IMR-90 (cell line): Measurements from ENCODE around the gene CCDC138. TPM values are rescaled to one million over a fixed set of nuclear protein-coding genes. Genes with fewer than 3 reads are reported as not detected.

Experiments
- ATAC-seq: fragments of 200-7000 bp; cut with Tn5 transposase; 2 replicates; pipeline ENCODE4 v1.9.1; 2020; ENCODE audit warnings: low read depth, mild to moderate bottlenecking, moderate library complexity
- BruUV-seq: library from RNA; stranded (reverse); fragments of 400-500 nt; replicated peaks from 2 replicates; lab custom pipeline; 2021; lab: Mats Ljungman, UMichigan
- CTCF ChIA-PET: fragments of 300-600 bp; formaldehyde crosslinking; extraction: SDS; loops from one replicate; lab custom pipeline; 2021; ENCODE audit warnings: antibody characterized with exemption; lab: Yijun Ruan, JAX
- POLR2A ChIA-PET: fragments of 300-600 bp; sonication (Branson Sonifier 250); formaldehyde crosslinking; loops from one replicate; lab custom pipeline; 2022; ENCODE audit warnings: antibody characterized with exemption; ENCODE audit not compliant: unreplicated experiment; lab: Charles Lee
- DNase-seq: peaks from one replicate; pipeline ENCODE4 v3.0.0; 2013
- H2AFZ ChIP-seq: replicated peaks from 2 replicates; pipeline ENCODE3; 2013; ENCODE audit warnings: low read length, mild to moderate bottlenecking; ENCODE audit not compliant: poor library complexity
- H2AK5ac ChIP-seq: 2 replicates; pipeline ENCODE4 v1.6.1; 2013; ENCODE audit warnings: low read depth, low read length, inconsistent platforms
- H2AK9ac ChIP-seq: replicated peaks from 2 replicates; pipeline ENCODE3; 2013; ENCODE audit warnings: mild to moderate bottlenecking, low read depth, low read length, moderate library complexity; ENCODE audit not compliant: poor library complexity
- H2BK120ac ChIP-seq: 2 replicates; pipeline ENCODE4 v1.6.1; 2013; ENCODE audit warnings: low read depth, low read length, inconsistent platforms
- H2BK15ac ChIP-seq: 3 replicates; pipeline ENCODE4 v1.6.1; 2013; ENCODE audit warnings: low read depth, low read length, inconsistent platforms
- H2BK20ac ChIP-seq: 2 replicates; pipeline ENCODE4 v1.6.1; 2013; ENCODE audit warnings: low read depth, mild to moderate bottlenecking, inconsistent platforms, low read length, moderate library complexity
- H2BK5ac ChIP-seq: 2 replicates; pipeline ENCODE4 v1.6.1; 2013; ENCODE audit warnings: mild to moderate bottlenecking, low read depth, low read length, inconsistent platforms; ENCODE audit not compliant: poor library complexity, severe bottlenecking
- H3K14ac ChIP-seq: replicated peaks from 2 replicates; pipeline ENCODE4 v1.6.1; 2013; ENCODE audit warnings: low read depth, low read length, inconsistent platforms
- H3K18ac ChIP-seq: 2 replicates; pipeline ENCODE4 v1.6.1; 2013; ENCODE audit warnings: low read depth, low read length, control low read depth
- H3K23ac ChIP-seq: 2 replicates; pipeline ENCODE4 v1.6.1; 2013; ENCODE audit warnings: low read depth, low read length, inconsistent platforms
- H3K27ac ChIP-seq: 2 replicates; pipeline ENCODE4 v1.5.1; 2013; ENCODE audit warnings: mild to moderate bottlenecking, control low read depth, low read length; ENCODE audit not compliant: insufficient read depth
- H3K27me3 ChIP-seq: 2 replicates; pipeline ENCODE4 v1.6.1; 2013; ENCODE audit warnings: low read length; ENCODE audit not compliant: control insufficient read depth, insufficient read depth
- H3K36me3 ChIP-seq: 2 replicates; pipeline ENCODE4 v1.6.1; 2013; ENCODE audit warnings: low read length, mixed read lengths; ENCODE audit not compliant: control insufficient read depth, insufficient read depth
- H3K4ac ChIP-seq: 2 replicates; pipeline ENCODE4 v1.6.1; 2013; ENCODE audit warnings: low read depth, low read length, inconsistent platforms
- H3K4me1 ChIP-seq: 2 replicates; pipeline ENCODE4 v1.6.1; 2013; ENCODE audit warnings: low read length, mixed read lengths; ENCODE audit not compliant: control insufficient read depth, insufficient read depth
- H3K4me2 ChIP-seq: 2 replicates; pipeline ENCODE4 v1.6.1; 2013; ENCODE audit warnings: low read depth, mild to moderate bottlenecking, control low read depth, low read length, moderate library complexity
- H3K4me3 ChIP-seq: 2 replicates; pipeline ENCODE4 v1.5.1; 2013; ENCODE audit warnings: low read depth, mild to moderate bottlenecking, control low read depth, low read length, moderate library complexity; ENCODE audit not compliant: insufficient read depth
- H3K56ac ChIP-seq: 2 replicates; pipeline ENCODE4 v1.6.1; 2013; ENCODE audit warnings: low read length, inconsistent platforms; ENCODE audit not compliant: insufficient read depth; ENCODE audit errors: extremely low read depth
- H3K79me1 ChIP-seq, 2 experiments: 2 replicates each; pipeline ENCODE4 v1.6.1; 2013; ENCODE audit warnings: low read length in 2 of 2, inconsistent platforms in 1 of 2, low read depth in 1 of 2
- H3K9ac ChIP-seq: 2 replicates; pipeline ENCODE4 v1.6.1; 2013; ENCODE audit warnings: low read depth, low read length, control low read depth
- H3K9me1 ChIP-seq: 2 replicates; pipeline ENCODE4 v1.6.1; 2013; ENCODE audit warnings: low read length, inconsistent platforms; ENCODE audit not compliant: insufficient read depth
- H3K9me3 ChIP-seq: 2 replicates; pipeline ENCODE4 v1.6.1; 2013; ENCODE audit warnings: low read length; ENCODE audit not compliant: control insufficient read depth, insufficient read depth
- H4K20me1 ChIP-seq: 2 replicates; pipeline ENCODE4 v1.6.1; 2013; ENCODE audit warnings: low read length, inconsistent platforms; ENCODE audit not compliant: insufficient read depth
- H4K5ac ChIP-seq: 2 replicates; pipeline ENCODE4 v1.6.1; 2013; ENCODE audit warnings: mild to moderate bottlenecking, low read depth, low read length, control low read depth
- H4K8ac ChIP-seq, 2 experiments: 2 replicates each; pipeline ENCODE4 v1.6.1; 2013; ENCODE audit warnings: low read depth in 2 of 2, low read length in 2 of 2, control low read depth in 1 of 2, inconsistent platforms in 1 of 2
- H4K91ac ChIP-seq: 2 replicates; pipeline ENCODE4 v1.6.1; 2013; ENCODE audit warnings: low read depth, low read length, inconsistent platforms; ENCODE audit not compliant: insufficient read depth
- CHD1 ChIP-seq: IDR thresholded peaks from 2 replicates; pipeline ENCODE4 v1.6.1; 2012; ENCODE audit warnings: low read depth, low read length, improper control_type of control experiment
- ELK1 ChIP-seq: fragments of 150-350 bp; IDR thresholded peaks from 2 replicates; pipeline ENCODE4 v1.6.1; 2016; ENCODE audit warnings: low read depth, mild to moderate bottlenecking, low read length, moderate library complexity, borderline replicate concordance
- FOS ChIP-seq: fragments of 150-350 bp; IDR thresholded peaks from 2 replicates; pipeline ENCODE4 v1.6.1; 2016; ENCODE audit warnings: low read depth, low read length
- MAFK ChIP-seq: IDR thresholded peaks from 2 replicates; pipeline ENCODE4 v1.6.1; 2012; ENCODE audit warnings: low read depth, low read length, improper control_type of control experiment
- MAZ ChIP-seq: IDR thresholded peaks from 2 replicates; pipeline ENCODE4 v1.6.1; 2012; ENCODE audit warnings: low read depth, mild to moderate bottlenecking, low read length, improper control_type of control experiment, moderate library complexity, borderline replicate concordance
- MXI1 ChIP-seq: IDR thresholded peaks from 2 replicates; pipeline ENCODE4 v1.6.1; 2012; ENCODE audit warnings: low read depth, mild to moderate bottlenecking, low read length, moderate library complexity, borderline replicate concordance
- POLR2A ChIP-seq: IDR thresholded peaks from 2 replicates; pipeline ENCODE4 v1.6.1; 2012; ENCODE audit warnings: mild to moderate bottlenecking, low read depth, low read length
- RCOR1 ChIP-seq: IDR thresholded peaks from 2 replicates; pipeline ENCODE4 v1.6.1; 2012; ENCODE audit warnings: mild to moderate bottlenecking, low read length, improper control_type of control experiment; ENCODE audit not compliant: insufficient replicate concordance
- RFX5 ChIP-seq: IDR thresholded peaks from 2 replicates; pipeline ENCODE4 v1.8.0; 2012; ENCODE audit warnings: low read depth, mild to moderate bottlenecking, low read length, moderate library complexity
- SMC3 ChIP-seq: fragments of 150-350 bp; IDR thresholded peaks from 2 replicates; pipeline ENCODE4 v1.6.1; 2016; ENCODE audit warnings: low read depth, mild to moderate bottlenecking, antibody characterized with exemption, low read length, moderate library complexity
- WGBS, 2 experiments: methylation state at CpG; one replicate each; pipeline versions ENCODE4 v1.1.5 to v1.1.7; 2013; ENCODE audit warnings: missing lambda C conversion rate in 2 of 2; ENCODE audit not compliant: insufficient read length in 1 of 2; ENCODE audit errors: extremely low coverage in 2 of 2; 5-methylcytosine and 5-hydroxymethylcytosine counted together
- dilution Hi-C: fragments of 300-500 bp; cut with HindIII; formaldehyde crosslinking; loops from one replicate; pipeline ENCODE4 v1.14.3; 2018; ENCODE audit warnings: low sequenced_read_pairs; ENCODE audit not compliant: unreplicated experiment
- in situ Hi-C: fragments of 300-500 bp; cut with MboI; formaldehyde crosslinking; loops from 3 replicates; pipeline ENCODE4 v1.14.3; 2019; ENCODE audit warnings: low sequenced_read_pairs, inconsistent platforms, mixed read lengths
- intact Hi-C: fragments of 100-400 bp; cut with micrococcal nuclease; formaldehyde crosslinking; loops from 2 replicates; pipeline ENCODE4 v1.10.0; 2022
- polyA plus RNA-seq, 3 experiments: library from polyadenylated mRNA; depleted of rRNA; stranded (reverse); fragments of >200 nt; gene quantifications; 2 replicates each; pipeline ENCODE4 v1.2.3, GENCODE V29; 2012; ENCODE audit warnings: low replicate concordance in 1 of 3
- total RNA-seq: library from RNA; depleted of rRNA; stranded (reverse); fragments of >200 nt; gene quantifications from 2 replicates; pipeline ENCODE4 v1.2.3, GENCODE V29; 2012

The CCDC138 gene
- total and polyA plus RNA-seq, 2 of the 4 experiments (the other 2 are of a cell fraction): 1.5 to 2.9 TPM

- dilution Hi-C loops: no loop called here
- Histone ChIP-seq H3K36me3 (no peaks in the 10 kb centered on the region), H2BK120ac (no peak overlapping the region), H3K27me3 (peaks cover 68% of the 10 kb centered on the region), H2BK15ac (no peak overlapping the region), H3K9ac (no peak overlapping the region), H2AK9ac (no peak overlapping the region), H3K27ac (no peak overlapping the region), H4K8ac (no peak overlapping the region), H3K4me1 (peaks cover 2% of the 10 kb centered on the region; the same call in 1 of the 2 replicates), H3K23ac (no peak overlapping the region), H2AFZ (no peak overlapping the region), H4K91ac (no peak overlapping the region), H3K9me3 (no peaks in the 10 kb centered on the region), H2BK20ac (no peak overlapping the region), H2BK5ac (no peak overlapping the region), H3K4me3 (no peak overlapping the region), H3K4ac (no peak overlapping the region), H3K9me1 (no peaks in the 10 kb centered on the region), H3K56ac (no peak overlapping the region), H3K14ac (no peak overlapping the region), H4K20me1 (no peaks in the 10 kb centered on the region), H3K4me2 (no peak overlapping the region), H3K79me1 (no peaks in the 10 kb centered on the region), H2AK5ac (no peak overlapping the region), H3K18ac (no peak overlapping the region), H4K5ac (no peak overlapping the region)
- TF ChIP-seq FOS: no peak
- TF ChIP-seq RCOR1: no peak
- TF ChIP-seq RFX5: no peak
- no peak for TF ChIP-seq MAFK
- no peak for TF ChIP-seq CHD1
- no peak for TF ChIP-seq MAZ
- TF ChIP-seq POLR2A: no peak
- TF ChIP-seq ELK1: no peak
- TF ChIP-seq MXI1: no peak
- no peak for TF ChIP-seq SMC3
- BruUV-seq: no TSS peak
- WGBS, 2 experiments: 88% methylated on average over 5 of the region's 14 CpGs; no CpG with 5 or more reads in 1 of the 2 experiments
- DNase-seq: no peak
- no peak for ATAC-seq
- CTCF ChIA-PET: no interaction called here
- in situ Hi-C loops: no loop called here
- intact Hi-C loops: no loop called here
- POLR2A ChIA-PET: no interaction called here
These were observed 132.4 kb downstream of the CCDC138 start for GRCh38 chr2:108918941-108919341.
